K562 (cell line): Measurements from ENCODE around the gene ANKRD12. TPM values are rescaled to one million over a fixed set of nuclear protein-coding genes. Genes with fewer than 3 reads are reported as not detected.

Source experiments
- ATAC-seq: fragments of 200-7000 bp; cut with Tn5 transposase; 3 replicates; pipeline ENCODE4 v1.9.1; 2020; ENCODE audit warnings: moderate library complexity
- BruUV-seq: library from RNA; stranded (reverse); fragments of 400-500 nt; replicated peaks from 2 replicates; lab custom pipeline; 2021; lab: Mats Ljungman, UMichigan
- CTCF ChIA-PET: fragments of 300-600 bp; formaldehyde crosslinking; extraction: SDS; loops from one replicate; lab custom pipeline; 2021; ENCODE audit warnings: low intra/inter-chr PET ratio; lab: Yijun Ruan, JAX
- POLR2A ChIA-PET: fragments of 300-600, 350-650 bp; sonication (Branson Sonifier 250); formaldehyde crosslinking; extraction: SDS; loops from one replicate; lab custom pipeline; 2021; ENCODE audit warnings: antibody characterized with exemption, inconsistent platforms; lab: Yijun Ruan, JAX
- DNase-seq, 4 experiments: peaks; one replicate each; pipeline versions ENCODE4 v3.0.0 to v3.0.0-alpha.2; 2011 to 2018; ENCODE audit warnings: low spot score in 3 of 4, mixed read lengths in 3 of 4; ENCODE audit errors: extremely low read depth in 1 of 4
- FAIRE-seq: peaks from 2 replicates; lab custom pipeline; 2011; peaks lifted over from hg19 to GRCh38; lab: Jason Lieb, UNC
- H2AFZ ChIP-seq: 2 replicates; pipeline ENCODE4 v1.6.0; 2011; ENCODE audit warnings: low read depth, low read length, control low read depth, inconsistent platforms
- H3K27ac ChIP-seq: fragments of 200-600 bp; 3 replicates; pipeline ENCODE4 v1.8.0; 2011; ENCODE audit warnings: low read depth, mild to moderate bottlenecking, control low read depth, inconsistent platforms, low read length, moderate library complexity, mixed read lengths; ENCODE audit errors: extremely low read depth
- H3K27me3 ChIP-seq, 2 experiments: fragments of 300-600 bp in 1 of 2; 2 replicates in 1 of 2; 3 replicates in 1 of 2; pipeline versions ENCODE4 v1.6.0 to v1.8.0; 2011; ENCODE audit warnings: inconsistent platforms in 2 of 2, low read length in 2 of 2, mild to moderate bottlenecking in 1 of 2, mixed read lengths in 1 of 2, moderate library complexity in 1 of 2; ENCODE audit not compliant: control insufficient read depth in 2 of 2, insufficient read depth in 2 of 2
- H3K36me3 ChIP-seq: fragments of 300-600 bp; 3 replicates; pipeline ENCODE4 v1.8.0; 2011; ENCODE audit warnings: mild to moderate bottlenecking, low read length, inconsistent platforms; ENCODE audit not compliant: control insufficient read depth, insufficient read depth
- H3K4me1 ChIP-seq, 2 experiments: fragments of 200-600 bp in 1 of 2; replicated peaks in 1 of 2; 2 replicates in 1 of 2; 3 replicates in 1 of 2; pipeline versions ENCODE4 v1.5.1 to v1.8.0; 2011; ENCODE audit warnings: inconsistent platforms in 2 of 2, low read length in 2 of 2, mild to moderate bottlenecking in 1 of 2, mixed read lengths in 1 of 2, moderate library complexity in 1 of 2; ENCODE audit not compliant: control insufficient read depth in 2 of 2, insufficient read depth in 2 of 2
- H3K4me2 ChIP-seq: 2 replicates; pipeline ENCODE4 v1.6.1; 2011; ENCODE audit warnings: low read length, control low read depth, inconsistent platforms, mixed read lengths; ENCODE audit not compliant: insufficient read depth
- H3K4me3 ChIP-seq: fragments of 200-600 bp; sonication (generic), shearing (Covaris generic); 2 replicates; pipeline ENCODE4 v1.5.1; 2016; ENCODE audit warnings: control low read depth, inconsistent platforms
- H3K79me2 ChIP-seq: fragments of 200-600 bp; 3 replicates; pipeline ENCODE4 v1.8.0; 2011; ENCODE audit warnings: low read length, inconsistent platforms; ENCODE audit not compliant: control insufficient read depth, insufficient read depth
- H3K9ac ChIP-seq, 2 experiments: 2 replicates each; pipeline versions ENCODE4 v1.6.0 to v1.6.1; 2011; ENCODE audit warnings: low read depth in 2 of 2, low read length in 2 of 2, control low read depth in 1 of 2, inconsistent platforms in 1 of 2, mild to moderate bottlenecking in 1 of 2, mixed read lengths in 1 of 2; ENCODE audit not compliant: insufficient read depth in 1 of 2
- H3K9me1 ChIP-seq: one replicate; pipeline ENCODE4 v1.6.0; 2011; ENCODE audit warnings: inconsistent platforms, mild to moderate bottlenecking, low read length, moderate library complexity; ENCODE audit not compliant: control insufficient read depth, insufficient read depth
- H3K9me3 ChIP-seq: replicated peaks from 2 replicates; pipeline ENCODE4 v1.5.1; 2011; ENCODE audit warnings: low read depth, low read length, inconsistent platforms; ENCODE audit not compliant: control insufficient read depth, insufficient read depth
- H4K20me1 ChIP-seq: replicated peaks from 2 replicates; pipeline ENCODE4 v1.6.1; 2011; ENCODE audit warnings: low read length, inconsistent platforms, mixed read lengths; ENCODE audit not compliant: control insufficient read depth, insufficient read depth
- CEBPB ChIP-seq: fragments of 450-650 bp; IDR thresholded peaks from 2 replicates; pipeline ENCODE4 v1.6.1; 2016; ENCODE audit warnings: missing genetic modification characterization, missing compliant biosample characterization
- CEBPG ChIP-seq, 3 experiments: fragments of 200-800 bp in 1 of 3; sonication (Bioruptor generic) in 1 of 3; sonication (generic) in 1 of 3; formaldehyde crosslinking in 1 of 3; IDR thresholded peaks in 2 of 3; conservative IDR thresholded peaks in 1 of 3; 2 replicates each; pipeline versions ENCODE4 v1.6.1 to v1.8.0; 2016 to 2022; ENCODE audit warnings: missing compliant biosample characterization in 2 of 3, missing genetic modification characterization in 2 of 3, mild to moderate bottlenecking in 1 of 3, missing genetic modification reagents in 1 of 3
- WGBS: fragments of 100-300 bp; shearing (Covaris generic); methylation state at CpG from one replicate; pipeline ENCODE4 v1.1.6; 2016; ENCODE audit warnings: low coverage, mixed read lengths; ENCODE audit not compliant: insufficient coverage; ENCODE audit errors: missing lambda C conversion rate; 5-methylcytosine and 5-hydroxymethylcytosine counted together
- in situ Hi-C: fragments of 300-500 bp; cut with MboI; formaldehyde crosslinking; loops from 4 replicates; pipeline ENCODE4 v1.15.0; 2018; ENCODE audit warnings: inconsistent platforms, mixed read lengths
- intact Hi-C: fragments of 100-400 bp; cut with micrococcal nuclease; formaldehyde crosslinking; loops from 2 replicates; pipeline ENCODE4 v1.14.2; 2022
- polyA plus RNA-seq, 8 experiments: library from polyadenylated mRNA; depleted of rRNA in 4 of 8; stranded (reverse) in 5 of 8; unstranded in 3 of 8; fragments of >200 nt; fragmentation: Nextera tagmentation in 2 of 8; fragmentation: Illumina TruSeq in 1 of 8; extraction: Ambion mirVana in 2 of 8; extraction: Trizol in 1 of 8; gene quantifications; 2 replicates each; pipeline versions ENCODE4 v1.2.1 to v1.2.3, GENCODE V29; 2011 to 2014; ENCODE audit warnings: inconsistent platforms in 1 of 8, missing spikeins in 1 of 8
- total RNA-seq, 7 experiments: library from RNA; depleted of rRNA in 6 of 7; stranded (reverse); fragments of >200 nt in 6 of 7; fragmentation: Illumina TruSeq in 2 of 7; extraction: Trizol in 2 of 7; gene quantifications; 2 replicates each; pipeline versions ENCODE4 v1.2.1 to v1.2.3, GENCODE V29; 2011 to 2021; ENCODE audit warnings: low replicate concordance in 1 of 7
- TF ChIP-seq, protein P1 (sequence below): sonication (generic); formaldehyde crosslinking; IDR thresholded peaks from 2 replicates; pipeline ENCODE4 v1.9.0; 2022; ENCODE audit warnings: mild to moderate bottlenecking, missing genetic modification reagents
- TF ChIP-seq, protein P2 (sequence below), 2 experiments: fragments of 450-650 bp in 1 of 2; sonication (generic) in 1 of 2; formaldehyde crosslinking in 1 of 2; IDR thresholded peaks in 1 of 2; conservative IDR thresholded peaks in 1 of 2; 2 replicates each; pipeline versions ENCODE4 v1.6.1 to v1.8.1; 2016 to 2023; ENCODE audit warnings: mild to moderate bottlenecking in 2 of 2, moderate library complexity in 2 of 2, inconsistent platforms in 1 of 2, missing genetic modification reagents in 1 of 2

Gene ANKRD12
- total and polyA plus RNA-seq, 9 of the 15 experiments (the other 6 are each of a cell fraction or from before 2014, with no cell fraction given): 6.6 to 28.2 (median 16.0) TPM

DNA sequence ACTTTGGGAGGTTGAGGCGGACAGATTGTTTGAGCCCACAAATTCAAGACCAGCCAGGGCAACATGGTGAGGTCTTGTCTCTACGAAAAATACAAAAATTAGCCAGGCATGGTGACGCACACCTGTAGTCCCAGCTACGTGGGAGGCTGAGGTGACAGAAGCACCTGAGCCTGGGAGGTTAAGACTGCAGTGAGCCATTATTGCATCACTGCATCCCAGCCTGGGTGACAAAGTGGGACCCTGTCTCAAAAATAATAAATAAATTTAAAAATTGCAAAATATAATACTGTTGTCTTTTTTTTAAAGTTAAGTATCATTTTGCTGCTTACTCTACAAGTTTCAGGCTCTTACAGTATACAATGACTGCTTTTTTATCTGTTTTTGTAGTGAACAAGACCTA lies 4.0 kb upstream of the ANKRD12 start:
- Histone ChIP-seq H3K4me3 (no peak overlapping the region), H3K36me3 (peaks cover 76% of the 10 kb centered on the region), H3K4me2 (no peak overlapping the region), H3K27ac (no peak overlapping the region), H3K4me1 (peaks cover 0 to 10% of the 10 kb centered on the region in 2 experiments; a peak in 4 of 5 replicates), H3K9ac (no peak overlapping the region), H3K27me3 (no peaks in the 10 kb centered on the region), H3K9me1 (no peaks in the 10 kb centered on the region), H3K9me3 (no peaks in the 10 kb centered on the region), H2AFZ (no peak overlapping the region), H3K79me2 (peaks cover 43% of the 10 kb centered on the region), H4K20me1 (no peaks in the 10 kb centered on the region)
- DNase-seq (no peak), FAIRE-seq (no peak), ATAC-seq (no peak)
- ChIA-PET POLR2A (interaction anchor here (0.6 to 1.5 kb wide), 2 partner anchors 17 to 145 kb away, joined by 4 to 5 read pairs; no protein-coding TSS in a partner anchor), CTCF (no interaction called here)
- intact Hi-C loops (no loop called here), in situ Hi-C loops (no loop called here)
- no TSS peak for BruUV-seq
- TF ChIP-seq CEBPB (peak; percentile 47), CEBPG (CRISPR knock-in tag; IDR thresholded peaks at IDR 0.05) (no peak), CEBPG (tag; conservative IDR thresholded peaks at IDR 0.05 in 1 of 2, IDR thresholded peaks at IDR 0.05 in 1 of 2) (peak in 1 of 2 experiments; percentile 71; a peak in 2 of 4 replicates)
- TF ChIP-seq, protein P1, sequence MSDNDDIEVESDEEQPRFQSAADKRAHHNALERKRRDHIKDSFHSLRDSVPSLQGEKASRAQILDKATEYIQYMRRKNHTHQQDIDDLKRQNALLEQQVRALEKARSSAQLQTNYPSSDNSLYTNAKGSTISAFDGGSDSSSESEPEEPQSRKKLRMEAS (CRISPR knock-in tag): no peak
- TF ChIP-seq, protein P2, sequence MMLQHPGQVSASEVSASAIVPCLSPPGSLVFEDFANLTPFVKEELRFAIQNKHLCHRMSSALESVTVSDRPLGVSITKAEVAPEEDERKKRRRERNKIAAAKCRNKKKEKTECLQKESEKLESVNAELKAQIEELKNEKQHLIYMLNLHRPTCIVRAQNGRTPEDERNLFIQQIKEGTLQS (IDR thresholded peaks at IDR 0.05): peak; percentile 67
- TF ChIP-seq, protein P2 (CRISPR knock-in tag; conservative IDR thresholded peaks at IDR 0.05): no peak
- WGBS: 98% methylated on average over 4 of the region's 4 CpGs
